GM15510 (cell line): Measurements from ENCODE around the gene SLC39A11.

Experiments
- POLR2A ChIP-seq: IDR thresholded peaks from 3 replicates; pipeline ENCODE4 v1.6.1; 2011; ENCODE audit warnings: borderline replicate concordance; ENCODE audit not compliant: insufficient read length; ENCODE audit errors: extremely low read depth

Gene SLC39A11

GRCh38 chr17:73013816-73014663 lies 78.4 kb downstream of the SLC39A11 start:
- no peak for TF ChIP-seq POLR2A

GRCh38 chr17:73013301-73013700 lies 79.2 kb downstream of the SLC39A11 start:
- TF ChIP-seq POLR2A: no peak

- TF ChIP-seq POLR2A: no peak
These were observed 81.4 kb downstream of the SLC39A11 start for GRCh38 chr17:73011016-73011486.

- TF ChIP-seq POLR2A: no peak
These were observed 82.1 kb downstream of the SLC39A11 start for GRCh38 chr17:73010414-73010813.

- no peak for TF ChIP-seq POLR2A
These were observed 85.1 kb downstream of the SLC39A11 start for GRCh38 chr17:73007407-73007806.

GRCh38 chr17:73005360-73005759 lies 87.1 kb downstream of the SLC39A11 start:
- no peak for TF ChIP-seq POLR2A

- no peak for TF ChIP-seq POLR2A
These were observed 89.0 kb downstream of the SLC39A11 start for GRCh38 chr17:73003487-73003886.

- TF ChIP-seq POLR2A: no peak
These were observed 91.7 kb downstream of the SLC39A11 start for GRCh38 chr17:73000832-73001231.

GRCh38 chr17:72998343-72998742 lies 94.1 kb downstream of the SLC39A11 start:
- no peak for TF ChIP-seq POLR2A

GRCh38 chr17:72997559-72997958 lies 94.9 kb downstream of the SLC39A11 start:
- TF ChIP-seq POLR2A: no peak

- no peak for TF ChIP-seq POLR2A
These were observed 95.7 kb downstream of the SLC39A11 start for GRCh38 chr17:72996791-72997190.

- TF ChIP-seq POLR2A: no peak
These were observed 97.4 kb downstream of the SLC39A11 start for GRCh38 chr17:72995008-72995656.

- TF ChIP-seq POLR2A: no peak
These were observed 100.8 kb downstream of the SLC39A11 start for GRCh38 chr17:72991651-72992050.

GRCh38 chr17:72989074-72989610 lies 103.3 kb downstream of the SLC39A11 start:
- TF ChIP-seq POLR2A: no peak

GRCh38 chr17:72988451-72988850 lies 104.0 kb downstream of the SLC39A11 start:
- no peak for TF ChIP-seq POLR2A

- no peak for TF ChIP-seq POLR2A
These were observed 105.3 kb downstream of the SLC39A11 start for GRCh38 chr17:72987166-72987565.

- no peak for TF ChIP-seq POLR2A
These were observed 106.4 kb downstream of the SLC39A11 start for GRCh38 chr17:72985882-72986720.
